Right atrium auricular region (tissue), 2 donors: Measurements from ENCODE around the gene PARVG. TPM values are rescaled to one million over a fixed set of nuclear protein-coding genes. Genes with fewer than 3 reads are reported as not detected.

ENCODE experiments used
- DNase-seq: peaks from one replicate; pipeline ENCODE4 v3.0.0-alpha.2; 2019; ENCODE audit warnings: low spot score
- H3K27ac ChIP-seq, 2 donors: fragments of 200-600 bp; sonication (generic); 1 replicate in 1 of 2; 2 replicates in 1 of 2; pipeline ENCODE4 v1.5.1; 2016 to 2019
- H3K27me3 ChIP-seq, 2 donors: fragments of 200-600 bp; sonication (generic); one replicate each; pipeline versions ENCODE4 v1.5.1 to v1.6.0; 2017 to 2019
- H3K36me3 ChIP-seq: fragments of 200-600 bp; sonication (generic); one replicate; pipeline ENCODE4 v1.5.1; 2016
- H3K4me1 ChIP-seq, 2 donors: fragments of 200-600 bp; sonication (generic); one replicate each; pipeline versions ENCODE4 v1.5.1 to v1.6.0; 2017 to 2019
- H3K4me3 ChIP-seq, 2 donors: fragments of 200-600 bp; sonication (generic); 1 replicate in 1 of 2; 2 replicates in 1 of 2; pipeline ENCODE4 v1.5.1; 2017 to 2019; ENCODE audit warnings: mild to moderate bottlenecking in 1 of 2, moderate library complexity in 1 of 2
- H3K9me3 ChIP-seq, 2 donors: fragments of 200-600 bp; sonication (generic); one replicate each; pipeline ENCODE4 v1.5.1; 2019
- total RNA-seq, 2 donors: library from RNA; depleted of rRNA; stranded (reverse); fragments of >200 nt; gene quantifications; one replicate each; pipeline ENCODE4 v1.1.0, GENCODE V29; 2016
- TF ChIP-seq, protein P1 (sequence below), 2 donors: fragments of 200-600 bp; sonication (generic); IDR thresholded peaks; one replicate each; pipeline ENCODE4 v1.5.1; 2019; ENCODE audit warnings: antibody characterized with exemption in 2 of 2

PARVG gene
- total RNA-seq, 2 donors from 2014 or later, result 2.1 to 7.2 TPM

DNA sequence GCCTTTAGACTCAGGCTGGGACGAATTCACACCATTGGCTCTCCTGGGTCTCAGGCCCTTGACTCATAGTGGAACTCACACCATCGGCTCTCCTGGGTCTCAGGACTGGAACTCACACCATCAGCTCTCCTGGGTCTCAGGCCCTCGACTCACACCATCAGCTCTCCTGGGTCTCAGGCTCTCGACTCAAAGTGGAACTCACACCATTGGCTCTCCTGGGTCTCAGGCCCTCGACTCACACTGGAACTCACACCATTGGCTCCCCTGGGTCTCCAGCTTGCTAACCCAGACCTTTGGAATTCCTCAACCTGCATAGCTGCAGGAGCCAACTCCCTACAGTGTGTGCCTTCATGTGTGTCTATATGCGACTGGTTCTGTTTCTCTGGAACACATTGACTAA is 75.4 kb downstream of the PARVG start:
- Histone ChIP-seq H3K4me3 (no peak overlapping the region), H3K9me3 (no peaks in the 10 kb centered on the region), H3K36me3 (no peaks in the 10 kb centered on the region), H3K4me1 (no peaks in the 10 kb centered on the region), H3K27ac (no peak overlapping the region), H3K27me3 (no peaks in the 10 kb centered on the region)
- DNase-seq, result no peak
- TF ChIP-seq, protein P1, sequence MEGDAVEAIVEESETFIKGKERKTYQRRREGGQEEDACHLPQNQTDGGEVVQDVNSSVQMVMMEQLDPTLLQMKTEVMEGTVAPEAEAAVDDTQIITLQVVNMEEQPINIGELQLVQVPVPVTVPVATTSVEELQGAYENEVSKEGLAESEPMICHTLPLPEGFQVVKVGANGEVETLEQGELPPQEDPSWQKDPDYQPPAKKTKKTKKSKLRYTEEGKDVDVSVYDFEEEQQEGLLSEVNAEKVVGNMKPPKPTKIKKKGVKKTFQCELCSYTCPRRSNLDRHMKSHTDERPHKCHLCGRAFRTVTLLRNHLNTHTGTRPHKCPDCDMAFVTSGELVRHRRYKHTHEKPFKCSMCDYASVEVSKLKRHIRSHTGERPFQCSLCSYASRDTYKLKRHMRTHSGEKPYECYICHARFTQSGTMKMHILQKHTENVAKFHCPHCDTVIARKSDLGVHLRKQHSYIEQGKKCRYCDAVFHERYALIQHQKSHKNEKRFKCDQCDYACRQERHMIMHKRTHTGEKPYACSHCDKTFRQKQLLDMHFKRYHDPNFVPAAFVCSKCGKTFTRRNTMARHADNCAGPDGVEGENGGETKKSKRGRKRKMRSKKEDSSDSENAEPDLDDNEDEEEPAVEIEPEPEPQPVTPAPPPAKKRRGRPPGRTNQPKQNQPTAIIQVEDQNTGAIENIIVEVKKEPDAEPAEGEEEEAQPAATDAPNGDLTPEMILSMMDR (IDR thresholded peaks at IDR 0.05), result no peak

DNA sequence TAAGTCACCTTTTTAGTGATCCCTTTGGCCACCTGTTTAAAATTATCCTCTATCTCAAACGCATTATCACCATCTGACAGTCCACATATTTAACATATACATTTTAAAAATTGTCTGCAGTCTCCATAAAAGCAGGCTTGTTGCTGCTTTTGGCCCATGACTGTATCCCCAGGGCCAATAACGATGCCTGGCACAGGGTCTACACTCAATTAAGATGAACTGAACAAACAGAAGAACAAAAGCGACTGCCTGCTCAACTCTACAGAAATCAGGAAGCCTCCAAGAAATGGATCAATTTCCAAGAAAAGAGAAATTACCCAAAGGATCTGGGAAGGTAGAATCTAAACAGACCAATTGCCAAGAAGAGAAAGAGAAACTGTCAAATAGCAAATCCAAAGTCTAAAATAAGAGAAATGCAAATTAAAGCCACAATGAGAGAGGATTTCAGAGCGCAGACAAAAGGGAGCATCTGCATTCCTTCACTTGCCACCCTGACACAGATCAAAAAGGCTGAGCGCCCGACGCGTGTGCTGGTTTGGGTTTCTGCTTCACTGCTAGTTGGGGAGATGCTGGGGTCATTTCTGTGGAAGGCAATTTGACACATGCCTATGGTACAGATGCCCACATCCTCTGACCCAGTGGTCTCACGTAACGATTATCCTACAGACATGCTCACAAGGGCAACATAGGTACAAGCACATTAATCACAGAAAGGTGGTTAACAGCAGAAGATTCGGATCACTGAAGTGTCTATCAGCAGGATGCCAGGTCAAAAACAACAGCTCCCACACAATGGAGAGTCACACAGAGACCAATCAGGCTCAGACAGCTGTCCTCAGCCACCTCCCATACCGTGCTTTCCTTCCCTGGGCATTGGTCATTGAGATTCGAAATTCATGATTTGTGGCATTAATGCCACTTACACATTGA is 76.1 kb downstream of the PARVG start:
- Histone ChIP-seq H3K36me3 (no peaks in the 10 kb centered on the region), H3K27me3 (no peaks in the 10 kb centered on the region), H3K4me1 (peaks cover 0 to 1% of the 10 kb centered on the region in 2 donors), H3K4me3 (no peak overlapping the region), H3K9me3 (no peaks in the 10 kb centered on the region), H3K27ac (no peak overlapping the region)
- TF ChIP-seq, protein P1 (IDR thresholded peaks at IDR 0.05), result no peak
- no peak for DNase-seq

Other genes with a start within 250 kb of the PARVG start
- gene SAMM50, start 225.5 kb upstream of the PARVG start, total RNA-seq, result 10 to 100 TPM; 40.4 to 57.1 TPM
- gene PARVB, start 156.6 kb upstream of the PARVG start, total RNA-seq, result 10 to 100 TPM; 43.8 to 86.5 TPM
- gene SHISAL1, start 132.0 kb downstream of the PARVG start, total RNA-seq, result 1 to 10 TPM in 1 of 2 donors, under 1 TPM in 1; 0.26 to 2.0 TPM